ENCODE measurements around the gene HK2.

- TF ChIP-seq, protein P1, sequence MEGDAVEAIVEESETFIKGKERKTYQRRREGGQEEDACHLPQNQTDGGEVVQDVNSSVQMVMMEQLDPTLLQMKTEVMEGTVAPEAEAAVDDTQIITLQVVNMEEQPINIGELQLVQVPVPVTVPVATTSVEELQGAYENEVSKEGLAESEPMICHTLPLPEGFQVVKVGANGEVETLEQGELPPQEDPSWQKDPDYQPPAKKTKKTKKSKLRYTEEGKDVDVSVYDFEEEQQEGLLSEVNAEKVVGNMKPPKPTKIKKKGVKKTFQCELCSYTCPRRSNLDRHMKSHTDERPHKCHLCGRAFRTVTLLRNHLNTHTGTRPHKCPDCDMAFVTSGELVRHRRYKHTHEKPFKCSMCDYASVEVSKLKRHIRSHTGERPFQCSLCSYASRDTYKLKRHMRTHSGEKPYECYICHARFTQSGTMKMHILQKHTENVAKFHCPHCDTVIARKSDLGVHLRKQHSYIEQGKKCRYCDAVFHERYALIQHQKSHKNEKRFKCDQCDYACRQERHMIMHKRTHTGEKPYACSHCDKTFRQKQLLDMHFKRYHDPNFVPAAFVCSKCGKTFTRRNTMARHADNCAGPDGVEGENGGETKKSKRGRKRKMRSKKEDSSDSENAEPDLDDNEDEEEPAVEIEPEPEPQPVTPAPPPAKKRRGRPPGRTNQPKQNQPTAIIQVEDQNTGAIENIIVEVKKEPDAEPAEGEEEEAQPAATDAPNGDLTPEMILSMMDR (IDR thresholded peaks at IDR 0.05): no peak
- TF ChIP-seq POLR2A (IDR thresholded peaks at IDR 0.05): no peak
Measured at GRCh38 chr2:74843899-74844298, 10.0 kb downstream of the HK2 start.

Data from right lobe of liver (tissue), 4 donors.